Measurements from ENCODE around the gene TRIM66.

- no peak for TF ChIP-seq CTCF (conservative IDR thresholded peaks at IDR 0.05; ENCODE audit: low read length)
- no peak for TF ChIP-seq EZH2phosphoT487 (IDR thresholded peaks at IDR 0.05; ENCODE audit: borderline replicate concordance)
Measured at GRCh38 chr11:8593455-8593854, 89.0 kb downstream of the TRIM66 start.

Data from Loucy (cell line).